ENCODE measurements around the gene SLC7A14. TPM values are rescaled to one million over a fixed set of nuclear protein-coding genes. Genes with fewer than 3 reads are reported as not detected.
A peak's percentile ranks its signal among the peaks of the same experiment; 100 is the strongest.

SLC7A14 gene
- total and polyA plus RNA-seq, 2 donors, result 0.22 to 1.8 TPM

DNA sequence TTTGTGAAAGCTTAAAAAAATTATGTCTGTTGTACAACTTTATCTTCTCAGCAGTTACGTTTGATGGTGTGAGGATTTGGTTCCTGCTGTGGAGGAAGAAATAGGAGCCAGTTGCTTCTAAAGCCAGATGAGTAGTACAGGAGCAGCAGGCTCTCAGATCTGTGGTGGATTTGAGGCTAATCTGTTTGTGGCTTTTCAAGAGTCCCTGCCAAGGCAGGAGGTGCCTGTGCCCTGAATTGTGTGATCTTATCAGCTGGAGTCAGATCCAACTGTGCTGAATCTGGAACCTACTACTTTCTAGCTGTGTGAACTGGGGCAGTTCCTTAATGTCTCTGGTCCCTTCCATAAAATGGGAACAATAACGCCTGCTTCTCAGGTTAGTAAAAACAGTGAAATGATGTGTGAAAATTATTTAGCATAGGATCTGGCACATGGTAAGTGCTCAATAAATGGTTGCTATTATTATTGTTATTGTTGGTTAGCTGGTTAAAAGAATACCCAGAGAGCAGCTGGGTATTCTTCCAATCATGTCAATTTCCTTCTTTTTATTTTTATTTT is 159.6 kb downstream of the SLC7A14 start:
- Histone ChIP-seq H3K27ac (ENCODE audit: low read depth) (no peak overlapping the region), H3K4me1 (ENCODE audit: insufficient read depth) (no peaks in the 10 kb centered on the region), H3K4me3 (ENCODE audit: low read depth, low read length) (no peak overlapping the region), H3K36me3 (ENCODE audit: insufficient read depth) (peaks cover 2% of the 10 kb centered on the region)
- WGBS, result 74% methylated on average over 2 of the region's 2 CpGs
- no peak for DNase-seq (ENCODE audit: extremely low spot score)

- Histone ChIP-seq H3K27ac (ENCODE audit: low read depth) (no peak overlapping the region), H3K36me3 (ENCODE audit: insufficient read depth) (peaks cover 2% of the 10 kb centered on the region), H3K4me1 (ENCODE audit: insufficient read depth) (no peaks in the 10 kb centered on the region), H3K4me3 (ENCODE audit: low read depth, low read length) (no peak overlapping the region)
- DNase-seq (ENCODE audit: extremely low spot score), result no peak
- WGBS, result 66% methylated on average over 11 of the region's 11 CpGs
Observed at GRCh38 chr3:170425491-170426239, 160.2 kb downstream of the SLC7A14 start.

DNA sequence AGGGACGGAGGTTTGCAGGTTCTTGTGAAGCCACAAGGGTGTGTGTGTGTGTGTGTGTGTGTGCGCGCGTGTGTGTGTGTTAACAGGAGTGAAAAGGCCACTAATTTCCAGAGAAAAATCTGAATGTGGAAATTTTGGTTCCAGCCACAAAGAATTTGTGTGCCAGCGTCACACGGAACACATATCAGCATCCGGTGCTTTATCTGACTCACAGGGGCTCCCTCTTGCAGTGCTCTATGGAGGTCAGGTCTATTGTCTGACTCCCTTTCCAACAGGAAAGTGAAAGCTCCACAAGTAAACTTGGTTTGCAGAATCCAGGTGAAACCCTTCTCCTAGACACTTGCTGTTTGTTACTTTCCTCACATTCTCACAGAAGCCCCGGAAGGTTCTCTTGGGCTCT is 161.0 kb downstream of the SLC7A14 start:
- no peaks in the 10 kb centered on the region for H3K4me1 ChIP-seq (ENCODE audit: insufficient read depth)
- DNase-seq (ENCODE audit: extremely low spot score), result no peak
- no peak overlapping the region for H3K27ac ChIP-seq (ENCODE audit: low read depth)
- 80% methylated on average over 8 of the region's 8 CpGs for WGBS
- H3K4me3 ChIP-seq (ENCODE audit: low read depth, low read length), result no peak overlapping the region
- peaks cover 2% of the 10 kb centered on the region for H3K36me3 ChIP-seq (ENCODE audit: insufficient read depth)

GRCh38 chr3:170423001-170423615 is 162.8 kb downstream of the SLC7A14 start:
- H3K4me3 ChIP-seq (ENCODE audit: low read depth, low read length), result no peak overlapping the region
- peaks cover 2% of the 10 kb centered on the region for H3K36me3 ChIP-seq (ENCODE audit: insufficient read depth)
- no peak for DNase-seq (ENCODE audit: extremely low spot score)
- WGBS, result 81% methylated on average over 8 of the region's 8 CpGs
- H3K4me1 ChIP-seq (ENCODE audit: insufficient read depth), result no peaks in the 10 kb centered on the region
- H3K27ac ChIP-seq (ENCODE audit: low read depth), result no peak overlapping the region

DNA sequence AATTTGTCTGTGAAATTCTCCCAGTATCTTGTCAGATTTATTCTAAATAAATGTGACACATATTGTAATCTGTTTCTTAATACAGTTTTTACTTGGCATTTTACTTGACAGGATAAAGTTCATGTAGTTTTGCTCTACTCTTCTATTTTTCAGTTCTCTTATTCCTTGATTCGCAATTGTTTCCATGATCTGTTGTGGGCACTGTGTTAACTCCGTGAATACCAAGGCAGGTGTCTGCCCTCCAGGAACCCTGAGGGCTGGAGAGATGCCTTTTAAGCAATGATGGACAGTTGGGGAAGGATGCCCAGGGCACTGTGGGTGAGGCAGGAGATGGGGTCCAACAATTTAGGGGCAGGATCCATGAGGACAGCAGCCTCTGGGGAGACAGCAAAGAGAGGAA is 164.1 kb downstream of the SLC7A14 start:
- Histone ChIP-seq H3K4me1 (ENCODE audit: insufficient read depth) (no peaks in the 10 kb centered on the region), H3K27ac (ENCODE audit: low read depth) (no peak overlapping the region), H3K4me3 (ENCODE audit: low read depth, low read length) (no peak overlapping the region), H3K36me3 (ENCODE audit: insufficient read depth) (peaks cover 2% of the 10 kb centered on the region)
- WGBS, result 75% methylated on average over 2 of the region's 2 CpGs
- no peak for DNase-seq (ENCODE audit: extremely low spot score)

DNA sequence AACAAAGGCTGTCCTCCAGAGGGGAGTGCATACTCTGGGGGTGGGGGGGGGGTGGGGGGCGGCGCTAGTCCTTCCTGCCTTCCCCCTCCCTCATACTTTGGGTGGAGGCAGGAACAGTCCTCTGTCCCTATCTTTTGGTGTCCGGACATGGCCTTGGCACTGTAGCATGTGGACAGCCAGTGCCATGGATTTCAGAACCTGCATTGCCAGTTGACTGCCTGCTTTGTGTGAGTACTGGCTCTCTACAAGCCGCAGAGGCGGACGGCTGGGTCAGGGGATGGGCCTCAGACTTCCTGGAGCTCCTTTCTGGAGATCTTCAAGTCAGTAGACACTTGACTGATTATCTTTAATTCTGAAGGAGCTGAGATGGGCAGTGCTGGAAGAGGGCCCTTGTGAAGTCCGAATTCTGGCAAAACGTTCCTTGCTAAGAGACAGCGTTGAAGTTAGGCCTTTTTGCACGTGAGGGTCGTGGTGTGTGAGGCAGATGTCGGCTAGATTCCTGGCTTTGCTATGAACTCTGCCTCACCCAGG is 164.7 kb downstream of the SLC7A14 start:
- WGBS, result 46% methylated on average over 12 of the region's 12 CpGs
- H3K4me3 ChIP-seq (ENCODE audit: low read depth, low read length), result no peak overlapping the region
- no peak for DNase-seq (ENCODE audit: extremely low spot score)
- H3K4me1 ChIP-seq (ENCODE audit: insufficient read depth), result no peaks in the 10 kb centered on the region
- H3K36me3 ChIP-seq (ENCODE audit: insufficient read depth), result no peaks in the 10 kb centered on the region
- H3K27ac ChIP-seq (ENCODE audit: low read depth), result peak overlapping the region; percentile 25

DNA sequence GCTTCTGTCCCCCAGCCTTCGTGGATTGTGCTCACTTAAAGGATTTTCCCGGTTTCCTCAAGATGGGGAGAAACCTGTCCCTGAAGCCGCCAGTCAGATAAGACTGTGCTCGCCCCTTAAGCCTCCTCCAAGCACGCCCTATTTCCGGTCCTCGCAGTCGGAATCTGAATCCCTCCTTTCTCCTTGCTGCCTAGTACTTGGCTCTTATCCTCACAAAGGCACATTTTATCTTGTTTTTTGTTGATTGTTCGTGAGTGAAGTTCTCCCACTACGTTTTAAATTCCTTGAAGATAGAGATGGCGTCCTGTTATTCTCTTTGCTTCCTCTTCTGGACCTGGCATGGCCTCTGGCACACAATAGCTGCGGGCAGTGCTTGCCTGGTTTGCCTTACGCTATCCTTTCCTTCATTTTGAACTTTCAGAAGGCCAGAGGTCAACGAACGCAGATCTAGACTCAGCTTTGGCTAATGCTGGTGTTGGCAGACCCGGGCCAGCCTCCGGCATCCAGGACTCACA is 165.5 kb downstream of the SLC7A14 start:
- H3K27ac ChIP-seq (ENCODE audit: low read depth), result no peak overlapping the region
- H3K4me3 ChIP-seq (ENCODE audit: low read depth, low read length), result peak overlapping the region; percentile 42
- 50% methylated on average over 17 of the region's 17 CpGs for WGBS
- H3K4me1 ChIP-seq (ENCODE audit: insufficient read depth), result no peaks in the 10 kb centered on the region
- DNase-seq (ENCODE audit: extremely low spot score), result no peak
- no peaks in the 10 kb centered on the region for H3K36me3 ChIP-seq (ENCODE audit: insufficient read depth)

DNA sequence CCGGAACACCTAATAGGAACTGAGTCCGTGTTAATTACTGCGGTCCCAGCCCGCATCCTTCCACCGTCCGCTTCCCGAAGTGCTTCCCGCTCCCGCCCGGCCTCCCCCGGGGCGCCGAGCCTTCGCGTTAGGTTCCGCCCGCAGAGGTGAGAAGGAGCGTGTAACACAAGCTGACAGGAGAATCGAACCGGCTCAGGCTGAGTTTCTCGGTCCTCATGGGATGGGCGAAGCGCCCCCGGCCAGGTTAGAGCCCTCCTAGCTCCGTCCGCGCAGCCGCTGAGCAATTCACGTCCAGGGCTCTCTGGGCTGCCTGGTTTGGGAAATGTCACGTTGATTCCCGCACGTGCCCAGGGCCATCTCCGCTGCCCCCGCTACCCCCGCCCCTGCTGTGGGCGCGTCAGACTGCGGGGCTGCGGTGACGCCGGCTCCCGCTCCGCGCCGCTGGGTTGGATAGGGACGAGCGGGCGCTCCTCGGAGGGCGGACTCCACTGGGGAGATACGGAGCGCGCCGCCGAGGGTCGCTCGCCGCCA is 166.3 kb downstream of the SLC7A14 start:
- Histone ChIP-seq H3K4me1 (ENCODE audit: insufficient read depth) (no peaks in the 10 kb centered on the region), H3K4me3 (ENCODE audit: low read depth, low read length) (peak overlapping the region; percentile 42), H3K27ac (ENCODE audit: low read depth) (peak overlapping the region; percentile 56), H3K36me3 (ENCODE audit: insufficient read depth) (no peaks in the 10 kb centered on the region)
- no peak for DNase-seq (ENCODE audit: extremely low spot score)
- 5% methylated on average over 58 of the region's 58 CpGs for WGBS

DNA sequence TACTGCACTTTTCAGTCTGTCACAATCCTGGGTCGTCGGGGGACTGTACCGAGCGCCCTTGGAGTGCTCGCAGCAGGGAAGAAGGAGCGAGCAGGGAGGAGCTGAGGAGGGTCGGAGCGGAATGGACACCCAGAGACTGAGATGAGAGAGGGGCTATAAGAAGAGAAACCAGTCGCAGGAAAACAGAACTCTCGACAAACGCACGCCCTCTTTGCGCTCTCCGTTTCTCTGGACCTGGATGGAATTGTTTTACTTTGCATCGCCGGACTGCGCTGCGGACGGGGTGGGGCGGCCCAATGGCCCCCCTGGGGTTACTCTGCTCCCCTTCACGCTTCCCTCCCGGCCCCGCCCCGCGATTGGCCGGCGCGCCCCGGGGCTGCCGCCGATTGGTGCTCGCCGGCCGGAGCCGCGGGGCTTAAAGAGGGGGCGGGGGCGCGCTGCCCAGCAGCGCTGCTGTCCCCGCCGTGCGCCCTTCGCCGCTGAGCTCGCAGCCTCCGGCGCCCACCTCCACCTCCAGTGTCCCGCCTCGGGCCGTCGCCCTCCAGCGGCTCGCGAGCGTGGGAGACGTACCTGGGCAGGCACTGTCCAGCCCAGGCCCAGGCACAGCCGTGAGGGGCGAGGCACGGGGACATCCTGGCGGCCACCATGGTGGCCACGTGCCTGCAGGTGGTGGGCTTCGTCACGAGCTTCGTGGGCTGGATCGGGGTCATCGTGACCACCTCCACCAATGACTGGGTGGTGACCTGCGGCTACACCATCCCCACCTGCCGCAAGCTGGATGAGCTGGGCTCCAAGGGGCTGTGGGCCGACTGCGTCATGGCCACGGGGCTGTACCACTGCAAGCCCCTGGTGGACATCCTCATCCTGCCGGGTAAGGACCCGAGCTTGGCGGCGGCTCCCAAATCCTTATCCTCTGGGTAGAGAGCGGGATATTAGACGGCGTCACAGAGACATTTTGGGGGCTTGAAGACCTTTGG is 167.2 kb downstream of the SLC7A14 start, which contains the start of gene CLDN11:
Gene CLDN11, plus strand, starts transcription at position 447 of the 977 bp plus-strand sequence. Its CDS starts 199 bp downstream, at position 646.
- peak within 1 kb of the TSS; percentile 56 for H3K27ac ChIP-seq (ENCODE audit: low read depth)
- H3K4me3 ChIP-seq (ENCODE audit: low read depth, low read length), result peak within 1 kb of the TSS; percentile 42
- DNase-seq (ENCODE audit: extremely low spot score), result no peak
- 3% methylated on average over 79 of the region's 79 CpGs for WGBS
- H3K36me3 ChIP-seq (ENCODE audit: insufficient read depth), result no peaks in the 10 kb centered on the region
- no peaks in the 10 kb centered on the region for H3K4me1 ChIP-seq (ENCODE audit: insufficient read depth)

DNA sequence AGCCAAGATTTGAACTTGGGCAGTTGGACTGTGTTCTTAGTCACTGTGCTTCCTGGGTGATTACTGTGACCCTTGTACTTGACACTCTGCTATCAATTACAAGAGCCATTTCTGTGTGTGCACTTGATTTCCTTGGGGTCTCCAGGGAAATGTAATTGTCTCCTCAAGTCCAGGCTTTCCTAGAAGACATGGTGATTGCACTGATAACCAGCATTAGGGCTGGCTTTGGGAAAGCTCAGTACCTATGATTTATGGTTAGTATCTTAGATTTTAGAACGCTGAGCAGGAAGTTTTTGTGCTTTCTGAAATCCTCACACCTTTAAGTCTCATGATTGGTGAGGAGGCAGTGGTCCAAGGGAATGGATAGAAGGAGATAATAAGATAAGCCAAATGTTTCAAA is 168.8 kb downstream of the SLC7A14 start:
- 72% methylated on average over 1 of the region's 1 CpG for WGBS
- no peak overlapping the region for H3K4me3 ChIP-seq (ENCODE audit: low read depth, low read length)
- H3K27ac ChIP-seq (ENCODE audit: low read depth), result no peak overlapping the region
- no peak for DNase-seq (ENCODE audit: extremely low spot score)
- H3K4me1 ChIP-seq (ENCODE audit: insufficient read depth), result no peaks in the 10 kb centered on the region
- no peaks in the 10 kb centered on the region for H3K36me3 ChIP-seq (ENCODE audit: insufficient read depth)

DNA sequence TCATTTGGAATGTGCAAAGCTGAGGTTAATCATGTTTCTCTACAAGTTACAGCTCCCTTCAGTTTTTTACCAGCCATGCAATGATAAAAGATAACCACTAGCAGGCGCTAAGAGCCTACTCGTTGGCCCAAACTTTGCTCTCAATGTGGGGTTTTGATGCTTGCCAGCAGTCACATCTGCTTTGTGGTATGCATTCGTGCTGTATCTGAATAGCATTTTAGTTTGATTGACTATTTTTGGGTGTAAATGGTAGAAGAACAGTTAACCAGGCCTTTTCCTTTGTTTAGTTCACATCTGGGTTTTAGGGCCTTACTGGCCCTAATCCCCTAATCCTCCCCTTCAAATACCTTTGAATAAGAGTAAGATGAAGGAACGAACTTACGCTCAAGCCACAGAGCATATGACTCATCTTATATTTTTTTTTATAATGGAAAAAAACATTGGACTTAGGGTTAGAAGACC is 171.6 kb downstream of the SLC7A14 start:
- H3K27ac ChIP-seq (ENCODE audit: low read depth), result no peak overlapping the region
- peak; percentile 66 for DNase-seq (ENCODE audit: extremely low spot score)
- H3K4me3 ChIP-seq (ENCODE audit: low read depth, low read length), result no peak overlapping the region
- H3K36me3 ChIP-seq (ENCODE audit: insufficient read depth), result no peaks in the 10 kb centered on the region
- WGBS, result 21% methylated on average over 5 of the region's 5 CpGs
- no peaks in the 10 kb centered on the region for H3K4me1 ChIP-seq (ENCODE audit: insufficient read depth)

GRCh38 chr3:170413291-170413690 is 172.6 kb downstream of the SLC7A14 start:
- WGBS, result 98% methylated on average over 4 of the region's 4 CpGs
- Histone ChIP-seq H3K27ac (ENCODE audit: low read depth) (no peak overlapping the region), H3K4me3 (ENCODE audit: low read depth, low read length) (no peak overlapping the region), H3K36me3 (ENCODE audit: insufficient read depth) (no peaks in the 10 kb centered on the region), H3K4me1 (ENCODE audit: insufficient read depth) (no peaks in the 10 kb centered on the region)
- DNase-seq (ENCODE audit: extremely low spot score), result no peak
